Measurements from ENCODE around the gene ACTL10.
"Not testable (repeated sequence)": the region's sequence is repeated elsewhere in the genome, so short reads cannot be mapped to it uniquely, and the experiment has no call there.

ACTL10 gene

DNA sequence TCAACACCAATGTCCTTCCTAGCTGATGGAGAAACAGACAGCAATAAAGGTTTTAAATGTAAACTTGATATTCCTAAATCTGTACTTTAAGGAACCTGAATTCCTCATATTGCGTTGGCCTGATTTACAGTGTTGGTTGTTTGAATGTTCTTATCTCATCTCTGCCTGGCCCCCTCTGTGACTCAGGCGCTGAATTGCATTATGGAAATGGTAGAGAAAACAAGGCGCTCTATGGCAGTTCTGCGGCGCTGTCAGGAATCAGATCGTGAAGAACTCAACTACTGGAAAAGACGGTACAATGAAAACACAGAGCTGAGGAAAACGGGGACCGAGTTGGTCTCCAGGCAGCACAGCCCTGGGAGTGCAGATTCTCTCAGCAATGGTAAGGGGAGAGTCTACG is 37.2 kb upstream of the ACTL10 start (continued):
- no peak for TF ChIP-seq ZNF704 (tag by site-specific recombination; IDR thresholded peaks at IDR 0.05)

- POLR2A ChIA-PET, result no interaction called here
- Histone ChIP-seq H3K36me3 (ENCODE audit: control insufficient read depth in 2 of 2, insufficient read depth in 1 of 2, low read length in 2 of 2) (peaks cover 11 to 70% of the 10 kb centered on the region in 2 experiments; a peak in 2 of 3 replicates), H3K9me3 (ENCODE audit: control insufficient read depth, insufficient read depth, low read depth, low read length) (no peaks in the 10 kb centered on the region), H3K4me3 (ENCODE audit: low read depth, low read length) (no peak overlapping the region), H3K4me1 (ENCODE audit: control insufficient read depth, insufficient read depth, low read length) (no peaks in the 10 kb centered on the region), H3K27ac (ENCODE audit: extremely low read depth, low read depth, low read length) (no peak overlapping the region)
- TF ChIP-seq WT1 (tag by site-specific recombination; IDR thresholded peaks at IDR 0.05), result no peak
- no peak for TF ChIP-seq ZNF169 (tag by site-specific recombination; IDR thresholded peaks at IDR 0.05)
- TF ChIP-seq ZNF792 (tag by site-specific recombination; IDR thresholded peaks at IDR 0.05), result no peak
- TF ChIP-seq MEIS1 (CRISPR knock-in tag; IDR thresholded peaks at IDR 0.05; ENCODE audit: borderline replicate concordance), result no peak
- TF ChIP-seq ZNF426 (tag by site-specific recombination; IDR thresholded peaks at IDR 0.05), result no peak
- TF ChIP-seq ZNF596 (tag by site-specific recombination; IDR thresholded peaks at IDR 0.05), result no peak
- TF ChIP-seq ZNF837 (tag by site-specific recombination; IDR thresholded peaks at IDR 0.05), result no peak
- TF ChIP-seq, protein P1, sequence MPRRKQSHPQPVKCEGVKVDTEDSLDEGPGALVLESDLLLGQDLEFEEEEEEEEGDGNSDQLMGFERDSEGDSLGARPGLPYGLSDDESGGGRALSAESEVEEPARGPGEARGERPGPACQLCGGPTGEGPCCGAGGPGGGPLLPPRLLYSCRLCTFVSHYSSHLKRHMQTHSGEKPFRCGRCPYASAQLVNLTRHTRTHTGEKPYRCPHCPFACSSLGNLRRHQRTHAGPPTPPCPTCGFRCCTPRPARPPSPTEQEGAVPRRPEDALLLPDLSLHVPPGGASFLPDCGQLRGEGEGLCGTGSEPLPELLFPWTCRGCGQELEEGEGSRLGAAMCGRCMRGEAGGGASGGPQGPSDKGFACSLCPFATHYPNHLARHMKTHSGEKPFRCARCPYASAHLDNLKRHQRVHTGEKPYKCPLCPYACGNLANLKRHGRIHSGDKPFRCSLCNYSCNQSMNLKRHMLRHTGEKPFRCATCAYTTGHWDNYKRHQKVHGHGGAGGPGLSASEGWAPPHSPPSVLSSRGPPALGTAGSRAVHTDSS (tag by site-specific recombination; IDR thresholded peaks at IDR 0.05), result no peak
- TF ChIP-seq, protein P2, sequence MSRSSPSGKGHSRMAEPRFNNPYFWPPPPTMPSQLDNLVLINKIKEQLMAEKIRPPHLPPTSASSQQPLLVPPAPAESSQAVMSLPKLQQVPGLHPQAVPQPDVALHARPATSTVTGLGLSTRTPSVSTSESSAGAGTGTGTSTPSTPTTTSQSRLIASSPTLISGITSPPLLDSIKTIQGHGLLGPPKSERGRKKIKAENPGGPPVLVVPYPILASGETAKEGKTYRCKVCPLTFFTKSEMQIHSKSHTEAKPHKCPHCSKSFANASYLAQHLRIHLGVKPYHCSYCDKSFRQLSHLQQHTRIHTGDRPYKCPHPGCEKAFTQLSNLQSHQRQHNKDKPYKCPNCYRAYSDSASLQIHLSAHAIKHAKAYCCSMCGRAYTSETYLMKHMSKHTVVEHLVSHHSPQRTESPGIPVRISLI (tag by site-specific recombination; IDR thresholded peaks at IDR 0.05), result no peak
- TF ChIP-seq ZNF530 (tag by site-specific recombination; IDR thresholded peaks at IDR 0.05; ENCODE audit: low read depth), result no peak
- TF ChIP-seq ZNF664 (tag by site-specific recombination; IDR thresholded peaks at IDR 0.05), result no peak
- TF ChIP-seq, protein P3, sequence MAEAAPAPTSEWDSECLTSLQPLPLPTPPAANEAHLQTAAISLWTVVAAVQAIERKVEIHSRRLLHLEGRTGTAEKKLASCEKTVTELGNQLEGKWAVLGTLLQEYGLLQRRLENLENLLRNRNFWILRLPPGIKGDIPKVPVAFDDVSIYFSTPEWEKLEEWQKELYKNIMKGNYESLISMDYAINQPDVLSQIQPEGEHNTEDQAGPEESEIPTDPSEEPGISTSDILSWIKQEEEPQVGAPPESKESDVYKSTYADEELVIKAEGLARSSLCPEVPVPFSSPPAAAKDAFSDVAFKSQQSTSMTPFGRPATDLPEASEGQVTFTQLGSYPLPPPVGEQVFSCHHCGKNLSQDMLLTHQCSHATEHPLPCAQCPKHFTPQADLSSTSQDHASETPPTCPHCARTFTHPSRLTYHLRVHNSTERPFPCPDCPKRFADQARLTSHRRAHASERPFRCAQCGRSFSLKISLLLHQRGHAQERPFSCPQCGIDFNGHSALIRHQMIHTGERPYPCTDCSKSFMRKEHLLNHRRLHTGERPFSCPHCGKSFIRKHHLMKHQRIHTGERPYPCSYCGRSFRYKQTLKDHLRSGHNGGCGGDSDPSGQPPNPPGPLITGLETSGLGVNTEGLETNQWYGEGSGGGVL (tag by site-specific recombination; IDR thresholded peaks at IDR 0.05), result no peak
- no peak for TF ChIP-seq ZNF394 (tag by site-specific recombination; IDR thresholded peaks at IDR 0.05; ENCODE audit: borderline replicate concordance)
- TF ChIP-seq ZIC2 (tag by site-specific recombination; IDR thresholded peaks at IDR 0.05), result no peak
- TF ChIP-seq ZNF335 (tag by site-specific recombination; conservative IDR thresholded peaks at IDR 0.05), result no peak
- no peak for TF ChIP-seq ZNF292 (tag by site-specific recombination; IDR thresholded peaks at IDR 0.05; ENCODE audit: borderline replicate concordance, low read depth)
- no peak for TF ChIP-seq KLF7 (tag by site-specific recombination; IDR thresholded peaks at IDR 0.05; ENCODE audit: borderline replicate concordance)
- TF ChIP-seq ZBTB48 (tag by site-specific recombination; IDR thresholded peaks at IDR 0.05), result no peak
- CTCF ChIA-PET, result no interaction called here
These were observed 36.8 kb upstream of the ACTL10 start for GRCh38 chr20:33629979-33630378.

- H3K36me3 ChIP-seq (ENCODE audit: control insufficient read depth in 2 of 2, insufficient read depth in 1 of 2, low read length in 2 of 2), result peaks cover 11 to 65% of the 10 kb centered on the region in 2 experiments; a peak in 2 of 3 replicates
- CTCF ChIA-PET, result interaction anchor here (1.3 kb wide), 1 partner anchor 173 kb away, joined by 5 read pairs; no protein-coding TSS in a partner anchor
These were observed 36.2 kb upstream of the ACTL10 start for GRCh38 chr20:33630507-33630906.

GRCh38 chr20:33631910-33632309 is 34.8 kb upstream of the ACTL10 start:
- H3K4me3 ChIP-seq (ENCODE audit: low read depth, low read length); H3K27ac ChIP-seq (ENCODE audit: extremely low read depth, low read depth, low read length); H3K4me1 ChIP-seq (ENCODE audit: control insufficient read depth, insufficient read depth, low read length); POLR2A ChIA-PET; H3K9me3 ChIP-seq (ENCODE audit: control insufficient read depth, insufficient read depth, low read depth, low read length): not testable (repeated sequence)
- CTCF ChIA-PET, result interaction anchor here (1.1 to 1.3 kb wide), 2 partner anchors 27 to 174 kb away, joined by 3 to 5 read pairs; no protein-coding TSS in a partner anchor
- H3K36me3 ChIP-seq (ENCODE audit: control insufficient read depth in 2 of 2, insufficient read depth in 1 of 2, low read length in 2 of 2), result peaks cover 11 to 56% of the 10 kb centered on the region in 2 experiments; a peak in 2 of 3 replicates

More at GRCh38 chr20:33630507-33630906, 36.2 kb upstream of the ACTL10 start:
- Histone ChIP-seq H3K9me3 (ENCODE audit: control insufficient read depth, insufficient read depth, low read depth, low read length) (no peaks in the 10 kb centered on the region), H3K27ac (ENCODE audit: extremely low read depth, low read depth, low read length) (no peak overlapping the region), H3K4me3 (ENCODE audit: low read depth, low read length) (no peak overlapping the region), H3K4me1 (ENCODE audit: control insufficient read depth, insufficient read depth, low read length) (no peaks in the 10 kb centered on the region)
- POLR2A ChIA-PET, result no interaction called here
- TF ChIP-seq ZNF776 (tag by site-specific recombination; IDR thresholded peaks at IDR 0.05; ENCODE audit: borderline replicate concordance) (no peak), ZNF560 (tag by site-specific recombination; IDR thresholded peaks at IDR 0.05; ENCODE audit: borderline replicate concordance) (no peak), SCRT1 (tag by site-specific recombination; IDR thresholded peaks at IDR 0.05; ENCODE audit: borderline replicate concordance) (no peak), ZSCAN30 (tag by site-specific recombination; IDR thresholded peaks at IDR 0.05) (no peak), HOXA7 (CRISPR knock-in tag; IDR thresholded peaks at IDR 0.05; ENCODE audit: borderline replicate concordance) (no peak), ZNF23 (tag by site-specific recombination; IDR thresholded peaks at IDR 0.05; ENCODE audit: borderline replicate concordance) (no peak), ZBTB20 (tag by site-specific recombination; IDR thresholded peaks at IDR 0.05) (no peak), ZNF140 (tag by site-specific recombination; IDR thresholded peaks at IDR 0.05) (no peak)
- TF ChIP-seq, protein P4, sequence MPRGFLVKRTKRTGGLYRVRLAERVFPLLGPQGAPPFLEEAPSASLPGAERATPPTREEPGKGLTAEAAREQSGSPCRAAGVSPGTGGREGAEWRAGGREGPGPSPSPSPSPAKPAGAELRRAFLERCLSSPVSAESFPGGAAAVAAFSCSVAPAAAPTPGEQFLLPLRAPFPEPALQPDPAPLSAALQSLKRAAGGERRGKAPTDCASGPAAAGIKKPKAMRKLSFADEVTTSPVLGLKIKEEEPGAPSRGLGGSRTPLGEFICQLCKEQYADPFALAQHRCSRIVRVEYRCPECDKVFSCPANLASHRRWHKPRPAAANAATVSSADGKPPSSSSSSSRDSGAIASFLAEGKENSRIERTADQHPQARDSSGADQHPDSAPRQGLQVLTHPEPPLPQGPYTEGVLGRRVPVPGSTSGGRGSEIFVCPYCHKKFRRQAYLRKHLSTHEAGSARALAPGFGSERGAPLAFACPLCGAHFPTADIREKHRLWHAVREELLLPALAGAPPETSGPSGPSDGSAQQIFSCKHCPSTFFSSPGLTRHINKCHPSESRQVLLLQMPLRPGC (tag by site-specific recombination; IDR thresholded peaks at IDR 0.05), result no peak
